HG03521 (cell line): ENCODE results near the gene CDKL4.
"Not testable (repeated sequence)": the region's sequence is repeated elsewhere in the genome, so short reads cannot be mapped to it uniquely, and the experiment has no call there.

Experiments used
- ATAC-seq: cut with Tn5 transposase; IDR thresholded peaks from one replicate; pipeline ENCODE4 v1.9.1; 2021; ENCODE audit warnings: mild to moderate bottlenecking, moderate library complexity; ENCODE audit not compliant: unreplicated experiment

The CDKL4 gene

DNA sequence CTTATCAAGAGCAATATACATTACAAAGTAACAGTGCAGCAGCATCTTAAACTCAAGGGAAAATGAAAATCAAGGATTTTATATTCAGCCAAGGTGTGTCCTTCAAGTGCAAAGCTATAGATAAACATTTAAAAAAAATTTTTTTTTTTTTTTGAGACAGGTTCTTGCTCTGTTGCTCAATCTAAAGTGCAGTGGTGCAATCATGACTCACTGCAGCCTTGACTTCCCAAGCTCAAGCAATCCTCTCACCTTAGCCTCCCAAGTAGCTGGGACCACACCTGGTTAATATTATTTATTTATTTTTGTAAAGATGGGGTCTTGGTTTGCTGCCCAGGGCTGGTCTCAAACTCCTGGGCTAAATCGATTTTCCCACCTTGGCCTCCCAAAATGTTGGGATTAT lies 9.0 kb downstream of the CDKL4 start:
- no peak for ATAC-seq

DNA sequence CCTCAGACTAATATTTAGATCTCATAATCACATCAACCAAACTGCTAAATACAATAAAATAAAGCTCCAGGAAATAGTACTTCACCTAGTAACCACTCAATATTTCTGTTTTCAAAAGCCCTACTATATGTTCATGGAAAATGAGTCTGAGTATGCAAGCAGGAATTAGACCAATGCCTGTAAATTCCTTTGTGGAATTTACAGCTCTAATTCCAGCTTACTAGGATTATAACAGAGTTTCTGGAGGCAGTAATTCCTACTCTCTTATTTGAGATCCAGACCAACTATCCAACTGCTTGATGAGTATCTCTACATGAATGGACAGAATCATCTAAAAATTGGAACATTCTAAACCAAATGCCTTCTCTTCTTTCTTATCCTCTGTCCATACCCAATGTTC lies 11.6 kb downstream of the CDKL4 start:
- no peak for ATAC-seq

DNA sequence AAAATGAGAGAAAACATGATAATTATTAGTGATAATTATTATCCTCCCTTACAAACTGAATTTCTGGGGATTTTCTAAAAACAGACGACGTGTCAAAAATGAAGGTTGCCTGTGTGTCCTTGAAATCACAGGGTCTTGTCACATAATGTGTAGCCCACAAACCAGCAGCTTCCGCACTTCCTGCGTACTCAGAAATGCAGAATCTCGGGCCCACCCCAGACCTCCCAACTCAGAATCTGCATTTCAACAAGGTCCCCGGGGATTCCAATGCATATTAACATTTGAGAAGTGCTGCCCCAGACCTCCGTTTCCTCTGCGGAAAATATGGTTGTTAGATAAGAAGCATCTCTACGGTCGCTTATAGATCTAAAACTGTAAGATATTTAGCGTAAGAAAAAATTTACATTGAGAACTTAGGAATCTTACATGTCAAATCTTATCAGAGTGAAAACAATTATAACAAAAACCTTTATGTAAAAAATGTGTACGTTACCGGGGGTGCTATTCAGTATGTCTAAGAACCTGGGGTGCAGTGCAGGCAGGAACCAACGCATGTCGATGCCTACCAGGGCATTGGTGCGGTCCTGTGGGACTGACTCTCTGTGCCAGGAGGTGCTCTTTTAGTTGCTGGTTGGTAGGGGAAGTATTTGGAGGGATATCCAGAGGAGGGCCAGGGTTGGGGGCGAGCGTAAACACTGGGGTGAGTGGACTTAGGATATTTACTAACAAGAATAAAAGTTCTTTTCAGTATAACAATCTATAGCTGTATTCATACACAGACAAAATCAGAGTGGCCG lies 15.2 kb downstream of the CDKL4 start:
- no peak for ATAC-seq

DNA sequence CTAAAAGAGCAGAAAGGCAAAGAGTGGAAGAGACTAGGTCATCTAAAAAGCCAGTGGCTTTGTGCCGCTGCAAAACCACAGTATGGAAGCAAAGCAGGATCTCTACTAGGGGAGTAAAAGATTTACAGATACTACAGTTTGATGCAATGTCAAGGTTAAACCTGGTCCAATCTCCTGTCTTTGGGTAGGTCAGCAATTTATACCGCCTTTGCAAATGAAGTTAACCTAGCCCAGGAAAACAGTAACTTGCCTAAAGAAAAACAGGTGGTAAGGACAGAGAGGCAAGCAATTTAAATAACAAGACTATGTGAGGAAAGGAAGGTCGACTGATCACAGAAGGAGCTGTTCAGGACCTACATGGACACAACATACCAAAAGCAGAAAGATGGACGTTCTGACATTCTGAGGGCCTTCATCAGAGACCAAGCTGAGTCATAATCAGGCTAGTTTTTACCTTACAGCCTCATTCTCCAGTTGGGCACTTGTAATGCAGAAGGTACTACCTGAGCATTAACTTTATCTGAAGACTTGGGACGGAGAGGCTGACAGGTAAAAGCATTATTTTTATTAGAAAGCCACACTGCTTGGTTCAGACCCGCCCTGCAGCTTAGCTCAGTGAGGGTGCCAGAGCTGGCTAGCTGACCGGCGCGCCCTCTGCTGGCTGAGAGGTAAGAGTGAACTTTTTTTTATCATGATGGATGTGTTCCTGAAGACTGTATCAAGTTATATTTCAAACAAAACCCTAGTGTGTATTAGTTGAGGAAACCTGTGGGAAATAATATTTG lies 15.9 kb downstream of the CDKL4 start:
- peak; percentile 67 for ATAC-seq

DNA sequence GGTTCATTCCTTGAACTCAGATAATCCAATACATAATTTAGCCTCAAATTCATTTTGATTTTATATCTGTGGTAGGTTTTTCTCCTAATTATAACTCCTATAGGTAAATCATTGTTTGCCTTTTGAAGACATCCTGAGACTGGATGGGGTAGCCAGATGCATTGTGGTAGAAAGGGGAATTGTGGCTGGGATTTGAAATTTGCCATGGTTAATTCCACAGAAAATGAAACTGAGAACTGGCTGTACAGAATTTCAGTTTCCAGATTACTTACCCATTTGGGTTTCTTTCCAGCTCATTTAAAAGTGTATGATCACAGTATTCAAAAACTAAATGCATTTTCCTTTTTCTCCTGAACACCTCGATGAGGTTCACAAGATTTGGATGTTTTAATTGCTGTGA lies 18.2 kb downstream of the CDKL4 start:
- ATAC-seq = no peak

DNA sequence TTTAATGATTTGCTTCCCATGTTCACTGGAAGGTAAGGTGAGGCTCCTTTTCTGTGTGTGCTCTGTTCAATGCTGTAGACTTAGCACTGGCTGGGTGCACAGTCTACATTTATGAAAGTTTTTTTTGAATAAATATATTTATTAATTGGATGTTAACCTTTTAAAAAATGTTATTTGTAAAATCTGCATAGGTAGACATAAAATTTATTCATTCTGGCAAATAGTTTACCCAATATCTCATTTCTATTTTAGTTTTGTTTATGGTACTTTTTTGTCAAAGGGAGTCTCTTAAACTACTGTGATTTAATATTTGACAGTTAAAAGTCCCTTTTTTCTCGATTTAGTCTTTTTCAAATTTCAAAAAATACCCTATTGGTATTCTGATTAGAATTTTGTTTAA lies 19.9 kb downstream of the CDKL4 start:
- ATAC-seq = no peak

DNA sequence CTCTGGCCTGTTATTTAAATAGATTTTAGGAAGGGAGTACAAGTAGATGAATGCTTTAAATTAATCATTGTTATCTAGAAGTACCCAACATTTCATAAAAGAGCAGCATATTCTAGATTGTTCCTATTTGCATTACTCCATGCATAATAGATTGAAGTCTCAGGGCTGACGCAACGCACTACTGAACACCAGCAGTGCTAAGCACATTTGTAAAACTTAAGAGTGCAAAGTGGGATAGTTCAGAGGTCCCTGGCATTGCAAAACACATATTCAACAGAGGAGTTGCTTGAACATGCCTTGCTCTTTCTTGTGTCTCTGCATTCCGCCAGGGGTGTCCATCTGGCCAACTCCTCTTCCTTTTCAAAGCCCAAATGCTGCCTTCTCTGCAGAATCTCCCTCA lies 22.3 kb downstream of the CDKL4 start:
- no peak for ATAC-seq

DNA sequence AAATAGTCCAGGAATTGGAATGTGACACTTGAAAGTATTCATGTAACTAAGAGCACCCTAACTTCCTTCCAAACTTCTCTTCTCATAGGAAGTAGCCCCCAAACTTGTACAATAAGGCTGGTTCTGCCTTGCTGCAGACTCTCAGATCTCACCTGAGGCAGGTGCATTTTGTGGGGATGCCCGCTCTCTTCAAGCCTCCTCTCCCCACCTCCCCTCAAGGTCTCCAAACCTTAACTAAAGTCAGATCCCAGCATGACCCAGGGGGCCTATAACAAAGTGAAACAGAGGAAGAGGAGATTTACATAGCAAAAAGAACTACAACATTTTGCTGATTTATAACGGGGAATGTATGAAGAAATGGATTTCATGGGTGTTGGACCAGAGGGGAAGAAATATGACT lies 23.6 kb downstream of the CDKL4 start:
- ATAC-seq = no peak

DNA sequence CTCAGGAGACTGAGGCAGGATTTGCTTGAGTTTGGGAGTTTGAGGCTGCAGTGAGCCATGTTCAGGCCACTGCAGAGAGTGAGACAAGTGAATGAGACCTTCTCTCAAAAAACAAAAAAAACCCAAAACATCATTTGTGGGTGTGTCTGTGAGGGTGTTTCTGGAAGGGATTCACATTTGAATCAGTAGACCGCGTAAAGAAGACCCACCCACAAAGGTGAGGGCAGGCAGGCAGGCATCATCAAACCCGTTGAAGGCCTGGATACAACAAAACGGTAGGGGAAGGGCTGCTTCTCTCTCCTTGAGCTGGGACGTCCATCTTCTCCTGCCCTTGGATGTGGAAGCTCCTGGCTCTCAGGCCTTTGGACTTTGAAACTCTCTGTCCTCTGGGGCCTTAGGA lies 25.4 kb downstream of the CDKL4 start:
- no peak for ATAC-seq

DNA sequence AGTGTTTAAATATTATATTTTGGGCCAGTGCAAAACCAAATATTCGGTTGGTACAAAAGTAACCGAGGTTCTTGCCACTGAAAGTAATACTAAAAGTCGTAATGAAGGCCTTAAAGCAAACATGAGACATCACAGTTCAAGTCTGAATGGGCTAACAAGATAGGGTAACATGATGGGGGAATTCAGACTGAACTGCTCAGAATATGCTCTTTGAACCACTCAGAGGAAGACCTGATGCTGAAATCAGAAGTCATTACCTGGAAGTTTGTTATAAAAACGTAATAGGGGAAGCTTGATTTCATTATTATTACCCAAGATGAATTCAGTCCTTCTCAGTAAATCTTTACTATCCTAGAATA lies 26.6 kb downstream of the CDKL4 start:
- ATAC-seq = no peak

DNA sequence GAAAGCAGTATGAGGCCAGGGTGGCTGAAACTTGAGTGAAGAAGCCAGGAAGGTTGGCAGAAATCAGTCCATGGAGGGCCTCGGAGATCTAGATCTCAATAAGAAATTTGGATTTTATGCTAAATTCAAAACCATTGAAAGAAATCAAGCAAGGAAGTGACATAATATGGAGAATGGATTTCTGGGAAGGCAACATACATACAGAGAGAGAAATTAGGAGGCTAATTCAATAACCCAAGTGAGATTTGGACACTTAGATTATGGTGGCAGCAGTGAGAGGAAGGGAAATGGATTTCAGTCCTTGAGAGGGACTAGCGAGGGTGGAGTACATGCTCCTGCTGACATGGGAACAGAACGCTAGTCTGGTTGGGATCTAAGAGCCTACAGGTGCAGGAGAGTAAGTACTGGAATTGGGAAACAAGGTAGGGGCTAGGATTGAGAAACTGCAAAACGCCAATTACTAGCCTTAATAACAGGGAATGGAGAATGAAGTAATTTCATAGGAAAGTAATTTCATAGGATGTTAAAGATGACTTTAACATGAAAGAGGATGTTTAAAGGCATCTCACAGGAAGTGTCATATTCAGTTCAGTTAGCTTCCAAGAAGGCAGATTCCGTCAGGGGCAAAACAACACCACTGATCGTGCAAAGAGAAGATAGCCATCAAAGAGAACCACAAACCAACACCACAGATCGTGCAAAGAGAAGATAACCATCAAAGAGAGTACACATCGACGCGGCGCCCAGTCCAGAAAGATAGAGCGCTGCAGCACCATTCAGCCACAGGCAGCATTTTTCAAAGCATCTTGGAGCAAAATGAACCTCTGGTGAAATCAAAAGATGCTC lies 27.2 kb downstream of the CDKL4 start:
- no peak for ATAC-seq

DNA sequence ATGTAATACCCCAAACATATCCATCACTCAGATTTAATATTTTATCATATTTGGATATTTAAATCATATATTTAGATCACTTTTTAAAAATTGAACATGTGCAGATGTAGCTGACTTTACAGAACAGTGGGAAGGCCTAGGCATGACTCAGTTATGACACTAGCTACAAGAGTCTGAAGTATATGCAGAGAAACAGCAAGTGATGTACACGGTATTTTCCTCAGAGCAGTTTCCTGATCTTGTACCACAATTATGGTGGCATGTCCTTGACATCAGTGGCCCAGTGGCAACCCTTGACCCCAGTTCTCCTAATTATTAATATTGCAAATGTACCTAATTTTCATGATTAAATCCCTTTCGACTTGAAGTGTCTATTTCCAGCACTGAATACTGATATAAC lies 28.2 kb downstream of the CDKL4 start:
- ATAC-seq = no peak

DNA sequence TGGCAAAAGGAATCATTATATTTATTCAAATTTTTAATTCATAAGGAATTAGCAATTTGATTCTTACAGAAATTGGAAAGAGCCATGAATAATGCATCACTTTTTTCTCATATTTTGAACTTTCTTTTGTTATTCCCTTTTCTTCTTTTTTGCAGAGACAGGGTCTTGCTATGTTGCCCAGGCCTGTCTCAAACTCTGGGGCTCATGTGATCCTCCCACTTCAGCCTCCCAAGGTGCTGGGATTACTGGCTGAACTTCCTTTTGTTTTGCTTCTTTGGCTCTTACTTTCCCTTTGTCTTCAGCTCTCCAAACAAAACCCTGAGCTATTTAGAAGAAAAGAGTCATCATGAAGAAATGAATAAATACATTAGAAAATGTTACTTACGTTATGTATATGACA lies 30.8 kb downstream of the CDKL4 start:
- ATAC-seq = no peak

DNA sequence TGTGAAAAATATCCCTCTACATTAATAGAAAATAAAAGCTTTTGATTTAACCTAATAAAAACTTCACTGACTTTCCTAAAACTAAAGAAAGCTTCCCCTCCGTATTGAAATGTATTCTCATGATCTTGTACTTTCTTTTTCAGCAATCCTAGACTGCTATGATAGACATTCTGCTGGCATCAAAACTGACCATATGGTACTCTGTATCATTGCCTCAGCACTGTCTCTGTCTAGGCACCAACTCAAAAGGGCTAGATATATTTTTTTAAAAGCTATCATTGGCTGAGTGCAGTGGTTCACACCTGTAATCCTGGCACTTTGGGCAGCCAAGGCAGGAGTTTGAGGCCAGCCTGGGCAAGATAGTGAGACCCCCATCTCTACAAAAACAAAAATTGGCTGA lies 32.9 kb downstream of the CDKL4 start:
- no peak for ATAC-seq

DNA sequence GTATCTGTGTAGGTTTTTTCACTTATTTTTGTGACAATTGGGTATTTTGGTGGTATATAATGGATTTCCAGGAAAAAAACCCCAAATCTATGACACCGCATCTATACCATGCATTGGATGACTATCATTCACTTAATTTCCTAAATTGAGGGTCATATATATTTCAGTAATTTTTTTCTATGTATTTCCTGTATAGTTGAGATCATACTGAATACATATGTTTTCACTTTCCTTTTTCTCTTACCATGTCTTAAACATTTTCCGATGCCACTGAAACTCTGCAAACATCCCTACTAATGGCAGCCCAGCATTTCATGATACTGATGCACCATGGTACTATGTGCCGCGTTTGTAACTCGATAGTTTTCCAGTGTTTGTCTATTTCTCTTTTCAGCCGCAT lies 40.4 kb downstream of the CDKL4 start:
- ATAC-seq = no peak

DNA sequence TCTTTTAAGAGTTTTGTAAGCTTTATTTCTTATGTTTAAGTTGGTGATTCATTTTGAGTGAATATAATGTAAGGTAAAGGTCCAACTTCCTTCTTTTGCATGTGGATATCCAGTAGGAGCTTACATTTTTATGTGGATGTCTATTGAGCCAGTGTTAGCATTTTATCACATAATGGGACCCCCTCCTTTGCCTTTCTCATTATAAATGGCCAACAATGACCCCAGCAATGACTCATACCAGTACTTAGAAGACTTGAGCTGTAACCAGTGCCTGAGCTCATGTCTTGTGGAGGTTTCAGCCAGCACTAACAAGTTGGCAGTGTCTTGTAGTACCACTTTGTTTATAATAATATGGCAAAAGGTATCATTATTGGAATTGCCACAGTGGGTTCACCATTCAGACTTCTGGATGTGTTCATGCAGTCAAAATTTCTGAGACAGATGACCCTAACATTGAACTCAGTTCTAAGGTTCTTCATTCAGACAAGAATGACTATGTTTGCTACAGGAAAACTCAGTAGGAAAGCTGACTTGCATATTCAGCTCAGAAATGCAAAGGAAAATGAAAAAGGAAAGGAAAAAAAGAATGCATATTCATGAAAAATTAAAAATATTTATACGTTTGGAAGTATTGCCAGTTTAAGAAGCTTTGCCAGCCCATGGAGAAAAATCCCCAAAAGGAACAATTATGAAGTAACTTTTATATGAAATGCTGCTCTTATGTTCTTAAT lies 41.0 kb downstream of the CDKL4 start:
- ATAC-seq = no peak

DNA sequence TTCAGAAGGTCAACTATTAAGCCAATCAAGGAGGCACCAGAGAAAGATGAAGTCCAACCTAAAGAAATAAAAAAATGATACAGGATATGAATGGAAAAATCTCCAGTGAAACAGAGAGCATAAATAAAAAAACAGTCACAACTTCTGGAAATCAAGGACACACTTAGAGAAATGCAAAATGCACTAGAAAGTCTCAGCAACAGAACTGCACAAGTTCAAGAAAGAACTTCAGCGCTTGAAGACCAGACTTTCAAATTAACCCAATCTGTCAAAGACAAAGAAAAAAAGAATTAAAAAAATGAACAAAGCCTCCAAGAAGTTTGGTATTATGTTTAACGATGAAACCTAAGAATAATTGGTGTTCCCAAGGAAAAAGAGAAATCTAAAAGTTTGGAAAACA lies 46.8 kb downstream of the CDKL4 start:
- ATAC-seq = not testable (repeated sequence)

DNA sequence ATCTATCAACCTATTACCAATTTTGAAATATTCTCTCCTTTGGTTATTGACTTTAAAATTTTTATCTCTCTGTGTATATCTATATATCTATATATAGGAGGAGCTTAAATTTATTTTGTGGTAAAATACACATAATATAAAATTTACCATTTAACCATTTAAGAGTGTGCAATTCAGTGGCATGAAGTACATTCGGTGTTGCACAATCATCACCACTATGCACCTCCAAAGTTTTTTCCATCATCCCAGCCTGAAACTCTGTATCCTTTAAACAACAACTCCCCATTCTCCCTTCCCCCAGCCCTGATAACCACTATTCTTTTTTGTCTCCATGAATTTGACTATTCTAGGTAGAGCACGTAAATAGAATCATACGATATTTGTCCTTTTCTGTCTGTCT lies 49.1 kb downstream of the CDKL4 start:
- no peak for ATAC-seq

DNA sequence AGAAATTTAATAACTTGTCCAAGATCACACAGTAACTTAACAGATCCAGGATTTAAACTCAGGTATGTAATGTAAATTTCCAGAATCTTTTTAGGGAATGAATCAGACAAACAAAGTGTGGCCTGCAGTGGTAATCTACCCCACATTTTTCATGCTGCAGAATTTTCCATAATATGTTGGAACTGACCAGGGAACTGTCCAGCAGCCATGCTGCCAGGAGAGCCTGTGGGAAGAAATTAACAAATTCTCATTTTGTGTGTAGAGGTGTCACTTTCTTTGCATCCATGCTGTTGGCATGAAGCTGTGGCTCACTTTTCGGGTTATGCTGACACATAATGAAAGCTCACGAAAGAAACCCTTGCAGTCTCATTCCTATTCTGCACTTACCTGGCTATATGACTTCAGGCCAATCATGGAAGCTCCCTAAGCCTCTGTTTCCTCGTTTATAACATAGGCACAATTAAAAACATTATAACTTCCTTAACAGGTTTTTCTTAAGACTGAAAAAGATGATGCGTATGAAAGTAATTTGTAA lies 54.7 kb downstream of the CDKL4 start:
- no peak for ATAC-seq

DNA sequence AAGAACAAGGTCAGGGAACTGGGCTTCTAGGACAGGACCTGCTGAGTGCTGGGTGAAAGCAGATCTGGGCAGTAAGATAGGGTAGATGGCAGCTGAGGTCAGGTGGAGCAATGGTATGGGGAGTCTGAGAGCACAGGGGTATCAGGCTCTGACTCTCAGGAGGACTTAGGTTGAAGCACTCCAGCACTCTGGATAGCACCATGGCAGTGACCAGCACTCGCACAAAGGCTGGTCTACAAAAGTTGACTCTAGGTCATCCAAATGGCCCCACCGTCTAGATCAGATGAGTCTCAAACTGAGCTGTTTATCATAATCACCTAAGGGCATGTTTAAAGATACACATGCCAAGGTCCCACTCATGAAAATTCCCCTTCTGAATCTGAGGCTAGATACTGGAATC lies 60.1 kb downstream of the CDKL4 start:
- ATAC-seq = no peak

DNA sequence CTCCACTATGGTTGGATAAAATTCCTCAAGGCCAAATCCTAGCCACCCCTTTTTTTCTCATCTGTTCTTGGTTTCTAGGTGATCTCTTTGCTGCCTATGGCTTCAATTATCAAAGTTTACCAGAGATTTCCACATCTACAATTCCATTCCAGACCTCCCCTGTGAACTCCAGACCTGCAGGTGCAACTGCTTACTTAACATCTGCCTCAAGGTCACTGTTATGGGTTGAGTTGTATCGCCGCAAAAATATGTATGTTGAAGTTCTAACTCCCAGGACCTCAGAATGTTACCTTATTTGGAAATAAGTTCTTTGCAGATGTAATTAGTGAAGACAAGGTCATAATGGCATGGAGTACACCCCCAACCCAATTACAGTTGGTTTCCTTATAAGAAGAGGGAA lies 62.5 kb downstream of the CDKL4 start:
- ATAC-seq = no peak
